Mesendoderm (in vitro differentiated cells): ENCODE measurements around the gene CHCHD6.
A peak's percentile ranks its signal among the peaks of the same experiment; 100 is the strongest.

Experiments
- DNase-seq: peaks from one replicate; pipeline ENCODE4 v3.0.0; 2013
- H2AK5ac ChIP-seq: 2 replicates; pipeline ENCODE4 v1.6.1; 2013; ENCODE audit warnings: low read length, inconsistent platforms
- H2BK120ac ChIP-seq: 2 replicates; pipeline ENCODE4 v1.6.1; 2013; ENCODE audit warnings: low read depth, mild to moderate bottlenecking, low read length, moderate library complexity, mixed read lengths
- H2BK15ac ChIP-seq: replicated peaks from 2 replicates; pipeline ENCODE4 v1.6.1; 2013; ENCODE audit warnings: low read depth, mild to moderate bottlenecking, moderate library complexity
- H2BK5ac ChIP-seq: 2 replicates; pipeline ENCODE4 v1.6.1; 2013; ENCODE audit warnings: low read length, inconsistent platforms
- H3K18ac ChIP-seq: 2 replicates; pipeline ENCODE4 v1.6.1; 2013; ENCODE audit warnings: mild to moderate bottlenecking, low read length, mixed read lengths
- H3K23ac ChIP-seq: one replicate; pipeline ENCODE4 v1.6.1; 2013; ENCODE audit warnings: low read length
- H3K27ac ChIP-seq: 2 replicates; pipeline ENCODE4 v1.5.1; 2013; ENCODE audit warnings: low read depth, mild to moderate bottlenecking, inconsistent platforms, low read length, moderate library complexity
- H3K27me3 ChIP-seq: 2 replicates; pipeline ENCODE4 v1.6.1; 2013; ENCODE audit warnings: low read length, control low read depth, mild to moderate bottlenecking, inconsistent platforms; ENCODE audit not compliant: insufficient read depth, poor library complexity
- H3K36me3 ChIP-seq: 2 replicates; pipeline ENCODE4 v1.6.1; 2013; ENCODE audit warnings: low read length, inconsistent platforms; ENCODE audit not compliant: control insufficient read depth, insufficient read depth
- H3K4ac ChIP-seq: one replicate; pipeline ENCODE4 v1.6.1; 2013; ENCODE audit warnings: low read depth, mild to moderate bottlenecking, low read length, moderate library complexity
- H3K4me1 ChIP-seq: 2 replicates; pipeline ENCODE4 v1.6.1; 2013; ENCODE audit warnings: low read depth, low read length, inconsistent platforms; ENCODE audit not compliant: control insufficient read depth
- H3K4me2 ChIP-seq: 2 replicates; pipeline ENCODE4 v1.6.1; 2013; ENCODE audit warnings: low read length
- H3K4me3 ChIP-seq: 2 replicates; pipeline ENCODE4 v1.5.1; 2013; ENCODE audit warnings: mild to moderate bottlenecking, low read length
- H3K56ac ChIP-seq: one replicate; pipeline ENCODE4 v1.6.1; 2013; ENCODE audit warnings: low read length
- H3K79me1 ChIP-seq: 2 replicates; pipeline ENCODE4 v1.6.1; 2013; ENCODE audit warnings: low read length, inconsistent platforms
- H3K79me2 ChIP-seq: 2 replicates; pipeline ENCODE4 v1.6.1; 2013; ENCODE audit warnings: mild to moderate bottlenecking, low read length; ENCODE audit not compliant: control insufficient read depth, insufficient read depth
- H3K9ac ChIP-seq: 2 replicates; pipeline ENCODE4 v1.6.1; 2013; ENCODE audit warnings: low read length, inconsistent platforms
- H4K5ac ChIP-seq: one replicate; pipeline ENCODE4 v1.6.1; 2013; ENCODE audit warnings: low read length
- H4K8ac ChIP-seq: one replicate; pipeline ENCODE4 v1.6.1; 2013; ENCODE audit warnings: low read depth, mild to moderate bottlenecking, control low read depth, low read length, moderate library complexity
- WGBS: extraction: QIAGEN DNeasy Blood & Tissue Kit; methylation state at CpG from one replicate; pipeline ENCODE4 v1.1.7; 2013; ENCODE audit warnings: low lambda C conversion rate, missing lambda C conversion rate; ENCODE audit not compliant: insufficient coverage; ENCODE audit errors: extremely low coverage; 5-methylcytosine and 5-hydroxymethylcytosine counted together

CHCHD6 gene

DNA sequence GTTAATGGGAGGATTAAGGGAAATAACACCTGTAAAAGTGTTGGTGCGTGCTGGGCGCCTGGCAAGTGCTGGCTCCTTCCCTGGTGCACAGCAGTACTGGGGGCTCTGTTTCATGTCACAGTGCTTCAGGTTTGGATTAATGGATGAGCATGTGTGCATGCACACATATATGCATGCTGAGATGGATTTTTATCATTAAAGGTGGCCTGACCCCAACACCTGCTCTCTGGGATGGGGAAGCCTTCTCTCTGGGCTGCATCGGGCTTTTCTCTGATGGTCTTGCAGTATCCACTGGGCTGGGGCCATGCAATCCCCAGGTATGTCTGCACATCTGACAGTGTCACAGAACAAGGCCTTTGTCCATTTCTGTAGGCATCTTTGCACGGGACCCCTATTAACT lies 151.3 kb downstream of the CHCHD6 start:
- H2AK5ac ChIP-seq = no peak overlapping the region
- no peak overlapping the region for H3K18ac ChIP-seq
- no peak overlapping the region for H3K56ac ChIP-seq
- no peak overlapping the region for H3K23ac ChIP-seq
- no peak overlapping the region for H2BK15ac ChIP-seq
- H2BK120ac ChIP-seq = no peak overlapping the region
- H3K4me1 ChIP-seq = peaks cover 19% of the 10 kb centered on the region
- no peak overlapping the region for H3K27ac ChIP-seq
- H3K4me2 ChIP-seq = no peak overlapping the region
- H3K36me3 ChIP-seq = no peaks in the 10 kb centered on the region
- no peak for DNase-seq
- no peaks in the 10 kb centered on the region for H3K79me1 ChIP-seq
- H3K79me2 ChIP-seq = no peaks in the 10 kb centered on the region
- no CpG with 5 or more reads among the region's 4 CpGs for WGBS
- H4K5ac ChIP-seq = no peak overlapping the region
- no peaks in the 10 kb centered on the region for H3K27me3 ChIP-seq
- no peak overlapping the region for H4K8ac ChIP-seq
- H2BK5ac ChIP-seq = no peak overlapping the region
- H3K4ac ChIP-seq = no peak overlapping the region
- H3K9ac ChIP-seq = no peak overlapping the region
- no peak overlapping the region for H3K4me3 ChIP-seq

DNA sequence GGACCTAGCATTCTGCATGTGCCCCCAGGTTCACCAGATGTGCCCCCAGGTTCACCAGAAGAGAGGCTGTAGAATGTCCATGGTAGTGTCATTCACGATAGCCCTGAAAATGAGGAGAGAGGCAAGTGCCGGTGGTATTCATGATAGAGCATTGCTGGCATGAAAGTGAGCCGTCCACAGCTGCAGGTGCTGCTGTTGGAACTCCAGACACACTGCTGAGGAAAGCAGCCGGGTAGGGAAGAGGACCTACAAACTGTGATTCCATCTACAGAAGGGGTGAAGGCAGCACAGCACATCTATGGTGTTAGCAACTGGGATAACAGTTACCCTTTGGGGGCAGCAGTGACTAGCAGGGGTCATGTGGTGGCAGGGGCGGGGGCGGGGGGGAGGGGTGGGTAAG lies 153.9 kb downstream of the CHCHD6 start:
- H2BK5ac ChIP-seq = no peak overlapping the region
- H3K4me1 ChIP-seq = peaks cover 2% of the 10 kb centered on the region
- no peak overlapping the region for H3K23ac ChIP-seq
- no peak overlapping the region for H4K5ac ChIP-seq
- no peaks in the 10 kb centered on the region for H3K79me1 ChIP-seq
- no peak overlapping the region for H3K9ac ChIP-seq
- no peaks in the 10 kb centered on the region for H3K27me3 ChIP-seq
- no peak overlapping the region for H3K4ac ChIP-seq
- no peaks in the 10 kb centered on the region for H3K36me3 ChIP-seq
- no peak overlapping the region for H3K4me3 ChIP-seq
- H2BK120ac ChIP-seq = no peak overlapping the region
- no peak overlapping the region for H3K56ac ChIP-seq
- no peak overlapping the region for H2AK5ac ChIP-seq
- WGBS = no CpG with 5 or more reads among the region's 6 CpGs
- no peaks in the 10 kb centered on the region for H3K79me2 ChIP-seq
- no peak overlapping the region for H3K18ac ChIP-seq
- H4K8ac ChIP-seq = no peak overlapping the region
- H2BK15ac ChIP-seq = no peak overlapping the region
- H3K4me2 ChIP-seq = no peak overlapping the region
- no peak overlapping the region for H3K27ac ChIP-seq
- DNase-seq = no peak

DNA sequence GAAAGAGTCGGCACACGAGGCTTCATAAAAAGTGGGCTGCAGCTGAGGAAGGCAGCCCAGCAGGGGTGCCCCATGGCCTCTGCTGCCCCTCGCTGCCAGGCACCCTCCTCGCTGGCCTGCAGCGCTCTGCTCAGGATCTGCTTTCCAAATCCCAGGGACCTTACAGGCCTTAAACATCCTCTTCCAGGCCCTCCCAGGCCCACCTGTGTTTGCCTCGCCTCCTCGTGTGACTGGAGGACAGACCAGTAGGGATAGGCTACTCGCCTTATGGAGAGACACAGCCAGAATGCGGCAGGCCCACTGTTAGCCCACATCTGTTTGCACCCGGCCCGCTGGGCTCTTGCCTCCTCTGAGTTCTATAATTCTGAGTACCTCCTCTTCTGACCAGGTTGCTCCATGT lies 154.4 kb downstream of the CHCHD6 start:
- Histone ChIP-seq H3K27ac (no peak overlapping the region), H3K36me3 (no peaks in the 10 kb centered on the region), H3K27me3 (no peaks in the 10 kb centered on the region), H3K23ac (no peak overlapping the region), H4K8ac (no peak overlapping the region), H3K18ac (no peak overlapping the region), H3K9ac (no peak overlapping the region), H3K4ac (no peak overlapping the region), H2AK5ac (no peak overlapping the region), H4K5ac (no peak overlapping the region), H3K4me3 (no peak overlapping the region), H2BK5ac (no peak overlapping the region), H2BK120ac (no peak overlapping the region), H3K56ac (no peak overlapping the region), H2BK15ac (no peak overlapping the region), H3K4me2 (no peak overlapping the region), H3K79me2 (no peaks in the 10 kb centered on the region), H3K79me1 (no peaks in the 10 kb centered on the region), H3K4me1 (peaks cover 2% of the 10 kb centered on the region)
- no peak for DNase-seq
- no CpG with 5 or more reads among the region's 11 CpGs for WGBS

DNA sequence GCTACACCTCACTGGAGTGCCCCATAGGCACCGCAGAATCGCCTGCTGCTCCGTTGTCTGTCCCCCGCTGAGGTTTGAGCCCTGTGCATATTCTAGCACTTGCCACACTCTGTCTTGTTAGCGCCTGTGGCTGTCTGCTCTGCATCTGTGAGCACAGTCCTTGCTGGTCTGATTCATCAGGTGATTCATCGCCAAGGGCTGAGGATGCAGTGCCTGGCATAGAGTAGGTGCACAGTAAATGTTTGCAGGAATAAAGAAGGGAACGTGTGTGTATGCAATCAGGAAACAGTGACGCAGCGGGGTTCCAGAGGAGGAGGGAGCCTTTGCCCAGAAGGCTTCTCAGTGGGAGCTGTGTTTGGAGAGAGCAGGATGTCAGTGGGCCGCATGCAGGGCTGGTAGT lies 154.8 kb downstream of the CHCHD6 start:
- Histone ChIP-seq H4K5ac (no peak overlapping the region), H3K4me2 (no peak overlapping the region), H3K36me3 (no peaks in the 10 kb centered on the region), H3K4me1 (peaks cover 2% of the 10 kb centered on the region), H3K56ac (no peak overlapping the region), H2BK15ac (no peak overlapping the region), H2BK120ac (no peak overlapping the region), H3K79me2 (no peaks in the 10 kb centered on the region), H4K8ac (no peak overlapping the region), H2BK5ac (no peak overlapping the region), H3K18ac (no peak overlapping the region), H2AK5ac (peak overlapping the region; percentile 3), H3K9ac (no peak overlapping the region), H3K27ac (no peak overlapping the region), H3K79me1 (no peaks in the 10 kb centered on the region), H3K27me3 (no peaks in the 10 kb centered on the region), H3K4me3 (no peak overlapping the region), H3K4ac (no peak overlapping the region), H3K23ac (no peak overlapping the region)
- DNase-seq = peak; percentile 48
- no CpG with 5 or more reads among the region's 10 CpGs for WGBS

DNA sequence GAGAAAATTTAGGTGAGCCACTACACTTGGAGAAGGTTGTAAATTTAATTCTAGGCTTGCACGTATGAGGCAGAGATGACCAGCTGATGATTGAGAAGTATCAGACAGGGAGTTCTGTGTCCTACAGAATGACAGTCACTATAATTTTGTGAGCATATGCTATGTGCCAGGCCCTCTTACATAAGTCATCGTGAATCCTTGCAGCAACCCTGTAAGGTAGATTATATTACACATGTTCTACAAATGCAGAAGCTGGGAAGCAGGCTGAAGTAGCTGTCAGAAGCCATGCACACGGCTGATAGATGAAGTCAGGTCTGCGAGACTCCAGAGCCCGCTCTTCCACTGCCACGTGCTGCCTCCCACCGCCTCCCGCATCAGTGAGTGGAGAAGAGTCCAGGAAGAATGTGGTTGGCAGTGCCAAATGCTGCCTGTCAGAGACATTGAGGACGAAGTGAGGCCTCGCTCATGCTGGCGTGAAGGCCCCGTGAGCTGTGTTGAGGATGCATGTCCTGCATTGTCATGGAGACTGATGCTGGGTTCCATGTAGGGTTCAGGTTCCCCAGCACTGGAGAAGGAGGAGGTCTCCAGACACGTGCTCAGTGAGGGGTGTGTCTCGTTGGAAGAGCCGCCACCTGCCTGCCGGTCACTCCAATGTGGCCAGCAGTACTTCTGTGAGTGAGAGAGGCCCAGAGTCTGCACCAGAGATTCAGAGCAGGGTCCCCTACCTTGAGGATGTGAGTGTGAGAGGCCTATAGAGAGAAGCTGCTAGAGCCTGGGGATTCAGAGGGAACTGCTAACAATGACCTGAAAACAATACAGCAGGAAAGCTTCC lies 155.6 kb downstream of the CHCHD6 start:
- H4K5ac ChIP-seq = no peak overlapping the region
- H3K4me1 ChIP-seq = peaks cover 2% of the 10 kb centered on the region
- H3K4me2 ChIP-seq = no peak overlapping the region
- DNase-seq = no peak
- H3K79me2 ChIP-seq = no peaks in the 10 kb centered on the region
- H3K9ac ChIP-seq = no peak overlapping the region
- no peaks in the 10 kb centered on the region for H3K79me1 ChIP-seq
- no peak overlapping the region for H3K27ac ChIP-seq
- H3K27me3 ChIP-seq = no peaks in the 10 kb centered on the region
- no peak overlapping the region for H4K8ac ChIP-seq
- H3K4me3 ChIP-seq = no peak overlapping the region
- no peak overlapping the region for H3K18ac ChIP-seq
- no peak overlapping the region for H3K4ac ChIP-seq
- no peak overlapping the region for H3K56ac ChIP-seq
- H2BK15ac ChIP-seq = no peak overlapping the region
- H2AK5ac ChIP-seq = no peak overlapping the region
- no peak overlapping the region for H3K23ac ChIP-seq
- H2BK120ac ChIP-seq = no peak overlapping the region
- no peak overlapping the region for H2BK5ac ChIP-seq
- H3K36me3 ChIP-seq = no peaks in the 10 kb centered on the region
- no CpG with 5 or more reads among the region's 16 CpGs for WGBS

DNA sequence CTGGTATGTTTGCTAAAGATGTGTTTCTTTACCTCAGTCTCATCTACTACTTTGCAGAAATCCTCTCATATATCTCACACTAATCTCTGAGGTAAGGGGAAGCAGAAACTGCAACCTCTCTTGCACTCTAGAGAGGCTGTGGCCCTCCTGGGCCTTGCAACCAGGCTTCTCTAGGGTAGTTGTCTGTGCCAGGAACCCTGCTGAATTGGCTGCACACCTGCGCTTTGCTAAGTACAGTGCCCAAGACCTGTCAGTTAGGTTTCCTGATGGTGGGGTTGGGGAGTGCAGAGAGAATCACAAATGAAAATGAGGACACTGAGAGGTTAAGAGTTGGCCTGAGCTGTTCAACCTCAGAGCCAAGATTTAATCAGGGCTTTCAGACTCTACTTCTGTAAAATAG lies 161.7 kb downstream of the CHCHD6 start:
- no peak overlapping the region for H2BK15ac ChIP-seq
- no peak overlapping the region for H3K27ac ChIP-seq
- DNase-seq = no peak
- no peak overlapping the region for H3K4ac ChIP-seq
- H3K27me3 ChIP-seq = no peaks in the 10 kb centered on the region
- no peak overlapping the region for H3K4me2 ChIP-seq
- H4K5ac ChIP-seq = no peak overlapping the region
- no peaks in the 10 kb centered on the region for H3K4me1 ChIP-seq
- no peak overlapping the region for H3K23ac ChIP-seq
- no peak overlapping the region for H4K8ac ChIP-seq
- no peak overlapping the region for H2BK5ac ChIP-seq
- H3K4me3 ChIP-seq = no peak overlapping the region
- H3K79me2 ChIP-seq = no peaks in the 10 kb centered on the region
- H3K79me1 ChIP-seq = no peaks in the 10 kb centered on the region
- H3K18ac ChIP-seq = no peak overlapping the region
- no peak overlapping the region for H3K9ac ChIP-seq
- no peak overlapping the region for H3K56ac ChIP-seq
- H2AK5ac ChIP-seq = no peak overlapping the region
- H2BK120ac ChIP-seq = no peak overlapping the region
- no peaks in the 10 kb centered on the region for H3K36me3 ChIP-seq
- no CpG with 5 or more reads among the region's 1 CpG for WGBS
